ENCODE measurements around the gene CEP63.

Gene CEP63

GRCh38 chr3:134516905-134517304 lies 31.0 kb downstream of the CEP63 start:
- Histone ChIP-seq H3K36me3 (ENCODE audit: control insufficient read depth, insufficient read depth, low read length) (peaks cover 4% of the 10 kb centered on the region), H3K27me3 (ENCODE audit: control insufficient read depth, insufficient read depth, low read length) (no peaks in the 10 kb centered on the region), H3K27ac (ENCODE audit: low read depth, low read length) (no peak overlapping the region), H3K4me3 (ENCODE audit: low read depth, low read length) (no peak overlapping the region), H3K9me3 (ENCODE audit: control insufficient read depth, insufficient read depth, low read length) (peaks cover 7% of the 10 kb centered on the region; the same call in 1 of the 2 replicates), H3K9ac (ENCODE audit: low read depth, low read length) (no peak overlapping the region), H3K4me1 (ENCODE audit: control insufficient read depth, insufficient read depth, low read length) (no peaks in the 10 kb centered on the region)

- Histone ChIP-seq H3K9ac (ENCODE audit: low read depth, low read length) (no peak overlapping the region), H3K9me3 (ENCODE audit: control insufficient read depth, insufficient read depth, low read length) (peaks cover 11% of the 10 kb centered on the region; the same call in 1 of the 2 replicates), H3K36me3 (ENCODE audit: control insufficient read depth, insufficient read depth, low read length) (no peaks in the 10 kb centered on the region; the same call in 1 of the 2 replicates), H3K27ac (ENCODE audit: low read depth, low read length) (no peak overlapping the region), H3K27me3 (ENCODE audit: control insufficient read depth, insufficient read depth, low read length) (no peaks in the 10 kb centered on the region), H3K4me1 (ENCODE audit: control insufficient read depth, insufficient read depth, low read length) (no peaks in the 10 kb centered on the region), H3K4me3 (ENCODE audit: low read depth, low read length) (no peak overlapping the region)
Observed at GRCh38 chr3:134517791-134518190, 31.9 kb downstream of the CEP63 start.

- no peak overlapping the region for H3K4me3 ChIP-seq (ENCODE audit: low read depth, low read length)
- no peak overlapping the region for H3K9ac ChIP-seq (ENCODE audit: low read depth, low read length)
- peaks cover 2% of the 10 kb centered on the region; the same call in 1 of the 2 replicates for H3K4me1 ChIP-seq (ENCODE audit: control insufficient read depth, insufficient read depth, low read length)
- no peaks in the 10 kb centered on the region; the same call in 1 of the 2 replicates for H3K36me3 ChIP-seq (ENCODE audit: control insufficient read depth, insufficient read depth, low read length)
- H3K27ac ChIP-seq (ENCODE audit: low read depth, low read length) = no peak overlapping the region
- H3K9me3 ChIP-seq (ENCODE audit: control insufficient read depth, insufficient read depth, low read length) = peaks cover 12% of the 10 kb centered on the region; the same call in 1 of the 2 replicates
- H3K27me3 ChIP-seq (ENCODE audit: control insufficient read depth, insufficient read depth, low read length) = no peaks in the 10 kb centered on the region
Observed at GRCh38 chr3:134522541-134522940, 36.7 kb downstream of the CEP63 start.

GRCh38 chr3:134525293-134525692 lies 39.4 kb downstream of the CEP63 start:
- no peaks in the 10 kb centered on the region; the same call in 1 of the 2 replicates for H3K36me3 ChIP-seq (ENCODE audit: control insufficient read depth, insufficient read depth, low read length)
- peaks cover 2% of the 10 kb centered on the region; the same call in 1 of the 2 replicates for H3K4me1 ChIP-seq (ENCODE audit: control insufficient read depth, insufficient read depth, low read length)
- H3K9ac ChIP-seq (ENCODE audit: low read depth, low read length) = no peak overlapping the region
- peaks cover 5% of the 10 kb centered on the region; the same call in 1 of the 2 replicates for H3K9me3 ChIP-seq (ENCODE audit: control insufficient read depth, insufficient read depth, low read length)
- H3K27ac ChIP-seq (ENCODE audit: low read depth, low read length) = no peak overlapping the region
- no peaks in the 10 kb centered on the region for H3K27me3 ChIP-seq (ENCODE audit: control insufficient read depth, insufficient read depth, low read length)
- H3K4me3 ChIP-seq (ENCODE audit: low read depth, low read length) = no peak overlapping the region

GRCh38 chr3:134526319-134526718 lies 40.5 kb downstream of the CEP63 start:
- Histone ChIP-seq H3K9ac (ENCODE audit: low read depth, low read length) (no peak overlapping the region), H3K36me3 (ENCODE audit: control insufficient read depth, insufficient read depth, low read length) (no peaks in the 10 kb centered on the region), H3K27ac (ENCODE audit: low read depth, low read length) (no peak overlapping the region), H3K4me1 (ENCODE audit: control insufficient read depth, insufficient read depth, low read length) (peaks cover 2% of the 10 kb centered on the region; the same call in 1 of the 2 replicates), H3K9me3 (ENCODE audit: control insufficient read depth, insufficient read depth, low read length) (peaks cover 5% of the 10 kb centered on the region; the same call in 1 of the 2 replicates), H3K27me3 (ENCODE audit: control insufficient read depth, insufficient read depth, low read length) (no peaks in the 10 kb centered on the region), H3K4me3 (ENCODE audit: low read depth, low read length) (no peak overlapping the region)

- H3K4me1 ChIP-seq (ENCODE audit: control insufficient read depth, insufficient read depth, low read length) = peaks cover 8% of the 10 kb centered on the region
- H3K9ac ChIP-seq (ENCODE audit: low read depth, low read length) = no peak overlapping the region
- H3K4me3 ChIP-seq (ENCODE audit: low read depth, low read length) = no peak overlapping the region
- H3K9me3 ChIP-seq (ENCODE audit: control insufficient read depth, insufficient read depth, low read length) = peaks cover 5% of the 10 kb centered on the region; the same call in 1 of the 2 replicates
- H3K27me3 ChIP-seq (ENCODE audit: control insufficient read depth, insufficient read depth, low read length) = no peaks in the 10 kb centered on the region
- no peak overlapping the region for H3K27ac ChIP-seq (ENCODE audit: low read depth, low read length)
- no peaks in the 10 kb centered on the region for H3K36me3 ChIP-seq (ENCODE audit: control insufficient read depth, insufficient read depth, low read length)
Observed at GRCh38 chr3:134527037-134527436, 41.2 kb downstream of the CEP63 start.

GRCh38 chr3:134527538-134528186 lies 41.8 kb downstream of the CEP63 start:
- no peak overlapping the region for H3K4me3 ChIP-seq (ENCODE audit: low read depth, low read length)
- no peaks in the 10 kb centered on the region for H3K27me3 ChIP-seq (ENCODE audit: control insufficient read depth, insufficient read depth, low read length)
- 0 out of 2 replicates have a peak, but pooled peaks cover under 1% of the 10 kb centered on the region for H3K36me3 ChIP-seq (ENCODE audit: control insufficient read depth, insufficient read depth, low read length)
- H3K4me1 ChIP-seq (ENCODE audit: control insufficient read depth, insufficient read depth, low read length) = peaks cover 8% of the 10 kb centered on the region
- H3K9me3 ChIP-seq (ENCODE audit: control insufficient read depth, insufficient read depth, low read length) = peaks cover 2% of the 10 kb centered on the region; the same call in 1 of the 2 replicates
- no peak overlapping the region for H3K27ac ChIP-seq (ENCODE audit: low read depth, low read length)
- H3K9ac ChIP-seq (ENCODE audit: low read depth, low read length) = no peak overlapping the region

GRCh38 chr3:134533493-134533892 lies 47.6 kb downstream of the CEP63 start:
- Histone ChIP-seq H3K4me1 (ENCODE audit: control insufficient read depth, insufficient read depth, low read length) (peaks cover 6% of the 10 kb centered on the region; the same call in 1 of the 2 replicates), H3K9me3 (ENCODE audit: control insufficient read depth, insufficient read depth, low read length) (no peaks in the 10 kb centered on the region), H3K4me3 (ENCODE audit: low read depth, low read length) (no peak overlapping the region), H3K27ac (ENCODE audit: low read depth, low read length) (no peak overlapping the region), H3K36me3 (ENCODE audit: control insufficient read depth, insufficient read depth, low read length) (peaks cover 15% of the 10 kb centered on the region), H3K9ac (ENCODE audit: low read depth, low read length) (no peak overlapping the region), H3K27me3 (ENCODE audit: control insufficient read depth, insufficient read depth, low read length) (no peaks in the 10 kb centered on the region)

- Histone ChIP-seq H3K36me3 (ENCODE audit: control insufficient read depth, insufficient read depth, low read length) (peaks cover 18% of the 10 kb centered on the region), H3K9ac (ENCODE audit: low read depth, low read length) (no peak overlapping the region), H3K4me1 (ENCODE audit: control insufficient read depth, insufficient read depth, low read length) (peaks cover 6% of the 10 kb centered on the region; the same call in 1 of the 2 replicates), H3K27me3 (ENCODE audit: control insufficient read depth, insufficient read depth, low read length) (no peaks in the 10 kb centered on the region), H3K9me3 (ENCODE audit: control insufficient read depth, insufficient read depth, low read length) (no peaks in the 10 kb centered on the region), H3K27ac (ENCODE audit: low read depth, low read length) (no peak overlapping the region), H3K4me3 (ENCODE audit: low read depth, low read length) (no peak overlapping the region)
Observed at GRCh38 chr3:134535186-134535970, 49.5 kb downstream of the CEP63 start.

- H3K4me3 ChIP-seq (ENCODE audit: low read depth, low read length) = no peak overlapping the region
- peaks cover 3% of the 10 kb centered on the region; the same call in 1 of the 2 replicates for H3K4me1 ChIP-seq (ENCODE audit: control insufficient read depth, insufficient read depth, low read length)
- H3K9ac ChIP-seq (ENCODE audit: low read depth, low read length) = no peak overlapping the region
- no peak overlapping the region for H3K27ac ChIP-seq (ENCODE audit: low read depth, low read length)
- H3K9me3 ChIP-seq (ENCODE audit: control insufficient read depth, insufficient read depth, low read length) = no peaks in the 10 kb centered on the region
- peaks cover 18% of the 10 kb centered on the region for H3K36me3 ChIP-seq (ENCODE audit: control insufficient read depth, insufficient read depth, low read length)
- H3K27me3 ChIP-seq (ENCODE audit: control insufficient read depth, insufficient read depth, low read length) = no peaks in the 10 kb centered on the region
Observed at GRCh38 chr3:134536781-134537180, 50.9 kb downstream of the CEP63 start.

All from HUES48 (cell line).